Mesothelial cell of epicardium (in vitro differentiated cells): ENCODE data around the gene PTGR3. TPM values are rescaled to one million over a fixed set of nuclear protein-coding genes. Genes with fewer than 3 reads are reported as not detected.

Experiments used
- DNase-seq, 2 experiments: peaks; one replicate each; pipeline ENCODE4 v3.0.0; 2021; ENCODE audit warnings: low spot score in 2 of 2; ENCODE audit not compliant: unreplicated experiment in 2 of 2
- H3K27ac Mint-ChIP-seq: 2 replicates; pipeline ENCODE4 v1.8.0; 2021; ENCODE audit warnings: mixed read lengths
- H3K27me3 Mint-ChIP-seq: 2 replicates; pipeline ENCODE4 v1.8.0; 2021; ENCODE audit warnings: low read depth, mixed read lengths
- H3K36me3 Mint-ChIP-seq: 2 replicates; pipeline ENCODE4 v1.8.0; 2021; ENCODE audit warnings: mixed read lengths
- H3K4me1 Mint-ChIP-seq: 2 replicates; pipeline ENCODE4 v1.8.0; 2021; ENCODE audit warnings: mixed read lengths
- H3K4me3 Mint-ChIP-seq: 2 replicates; pipeline ENCODE4 v1.8.0; 2021; ENCODE audit warnings: mild to moderate bottlenecking, moderate library complexity, mixed read lengths
- H3K9me3 Mint-ChIP-seq: 2 replicates; pipeline ENCODE4 v1.8.0; 2021; ENCODE audit warnings: mixed read lengths
- total RNA-seq: library from RNA; stranded (reverse); gene quantifications from 3 replicates; pipeline ENCODE4 v1.2.1, GENCODE V29; 2021
- TF ChIP-seq, protein P1 (sequence below): fragments of 200-600 bp; sonication (generic); IDR thresholded peaks from one replicate; pipeline ENCODE4 v1.5.0; 2021; ENCODE audit warnings: antibody characterized with exemption; ENCODE audit not compliant: unreplicated experiment

The PTGR3 gene
- total RNA-seq, 1 donor from 2014 or later: 47.0 TPM

DNA sequence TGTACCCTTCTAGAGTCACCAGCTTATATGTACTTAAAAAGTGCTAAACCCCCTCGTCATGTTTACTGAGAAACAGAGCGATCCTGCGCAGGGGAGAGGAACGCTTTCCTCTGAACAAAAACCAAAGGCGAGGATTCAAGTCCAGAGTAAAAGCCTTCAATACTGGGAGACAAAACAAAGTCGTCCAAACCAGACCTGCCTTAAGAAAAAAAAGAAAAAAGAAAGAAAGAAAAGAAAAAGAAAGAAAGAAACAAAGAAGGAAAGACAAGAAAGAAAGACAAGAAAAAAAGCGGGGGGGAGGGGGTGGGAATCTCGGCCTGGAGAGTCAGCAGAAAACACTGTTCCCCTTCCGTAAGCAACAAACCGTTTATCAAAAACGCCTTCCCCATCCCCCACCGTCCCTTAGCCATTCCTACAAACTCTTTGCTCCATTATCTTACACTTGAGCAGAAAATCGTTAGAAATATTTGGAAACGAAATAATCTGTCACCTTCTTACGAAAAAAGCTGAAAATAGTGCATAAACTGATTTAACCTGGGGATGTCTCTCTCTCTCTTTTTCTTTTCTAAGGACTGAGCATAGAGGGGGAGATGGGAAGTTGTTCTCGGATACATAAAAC is 3.3 kb downstream of the PTGR3 start:
- H3K4me1 Mint-ChIP-seq: peaks cover 68% of the 10 kb centered on the region
- peaks cover 2% of the 10 kb centered on the region for H3K27me3 Mint-ChIP-seq
- H3K9me3 Mint-ChIP-seq: no peaks in the 10 kb centered on the region
- H3K27ac Mint-ChIP-seq: peak overlapping the region; percentile 90
- H3K36me3 Mint-ChIP-seq: peaks cover 10% of the 10 kb centered on the region
- no peak for DNase-seq
- H3K4me3 Mint-ChIP-seq: peak overlapping the region; percentile 89
- TF ChIP-seq, protein P1, sequence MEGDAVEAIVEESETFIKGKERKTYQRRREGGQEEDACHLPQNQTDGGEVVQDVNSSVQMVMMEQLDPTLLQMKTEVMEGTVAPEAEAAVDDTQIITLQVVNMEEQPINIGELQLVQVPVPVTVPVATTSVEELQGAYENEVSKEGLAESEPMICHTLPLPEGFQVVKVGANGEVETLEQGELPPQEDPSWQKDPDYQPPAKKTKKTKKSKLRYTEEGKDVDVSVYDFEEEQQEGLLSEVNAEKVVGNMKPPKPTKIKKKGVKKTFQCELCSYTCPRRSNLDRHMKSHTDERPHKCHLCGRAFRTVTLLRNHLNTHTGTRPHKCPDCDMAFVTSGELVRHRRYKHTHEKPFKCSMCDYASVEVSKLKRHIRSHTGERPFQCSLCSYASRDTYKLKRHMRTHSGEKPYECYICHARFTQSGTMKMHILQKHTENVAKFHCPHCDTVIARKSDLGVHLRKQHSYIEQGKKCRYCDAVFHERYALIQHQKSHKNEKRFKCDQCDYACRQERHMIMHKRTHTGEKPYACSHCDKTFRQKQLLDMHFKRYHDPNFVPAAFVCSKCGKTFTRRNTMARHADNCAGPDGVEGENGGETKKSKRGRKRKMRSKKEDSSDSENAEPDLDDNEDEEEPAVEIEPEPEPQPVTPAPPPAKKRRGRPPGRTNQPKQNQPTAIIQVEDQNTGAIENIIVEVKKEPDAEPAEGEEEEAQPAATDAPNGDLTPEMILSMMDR: no peak

DNA sequence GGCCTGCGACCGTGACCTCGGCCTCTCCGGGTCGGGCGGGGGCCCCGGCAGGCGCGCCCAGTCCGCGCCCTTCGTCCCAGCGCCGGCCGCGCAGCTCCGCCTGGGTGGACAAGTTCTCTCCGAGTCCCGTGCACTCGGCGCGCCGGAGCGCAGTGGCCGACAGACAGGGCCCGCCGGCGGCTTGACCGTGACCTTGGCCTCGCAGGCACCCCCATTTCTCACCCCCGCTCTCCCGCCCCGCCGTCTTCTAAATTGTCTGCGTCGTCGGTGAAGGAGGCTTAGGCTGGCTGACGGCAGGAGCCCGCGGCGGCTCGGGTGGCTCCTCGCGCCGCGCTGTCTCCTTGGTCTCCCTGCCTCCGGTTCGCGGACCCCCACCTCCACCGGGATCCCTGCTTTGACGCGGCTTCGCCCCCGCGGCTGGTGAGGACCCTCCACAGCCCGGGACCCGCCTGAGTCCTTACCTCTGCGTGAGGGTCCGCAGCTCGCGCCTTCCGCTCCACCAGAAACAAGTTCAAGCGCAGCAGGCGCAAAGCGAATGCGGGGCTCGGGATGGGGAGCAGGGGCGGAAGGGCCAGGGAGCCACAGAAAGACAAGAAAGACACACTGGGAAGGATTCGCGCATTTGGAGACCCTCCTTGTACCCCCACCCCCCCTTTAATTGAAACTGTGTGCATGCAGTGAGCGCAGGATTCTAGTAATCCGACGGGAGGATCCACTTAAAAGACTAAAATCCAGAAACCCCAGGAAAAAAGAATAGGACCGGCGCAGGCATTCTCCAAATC is 4.0 kb downstream of the PTGR3 start:
- DNase-seq: peak in 1 of 2 experiments; percentile 51
- Mint-ChIP-seq H3K4me1 (peaks cover 64% of the 10 kb centered on the region), H3K4me3 (peak overlapping the region; percentile 89), H3K27me3 (peaks cover 2% of the 10 kb centered on the region), H3K9me3 (no peaks in the 10 kb centered on the region), H3K27ac (peak overlapping the region; percentile 90), H3K36me3 (peaks cover 14% of the 10 kb centered on the region)
- TF ChIP-seq, protein P1: no peak

DNA sequence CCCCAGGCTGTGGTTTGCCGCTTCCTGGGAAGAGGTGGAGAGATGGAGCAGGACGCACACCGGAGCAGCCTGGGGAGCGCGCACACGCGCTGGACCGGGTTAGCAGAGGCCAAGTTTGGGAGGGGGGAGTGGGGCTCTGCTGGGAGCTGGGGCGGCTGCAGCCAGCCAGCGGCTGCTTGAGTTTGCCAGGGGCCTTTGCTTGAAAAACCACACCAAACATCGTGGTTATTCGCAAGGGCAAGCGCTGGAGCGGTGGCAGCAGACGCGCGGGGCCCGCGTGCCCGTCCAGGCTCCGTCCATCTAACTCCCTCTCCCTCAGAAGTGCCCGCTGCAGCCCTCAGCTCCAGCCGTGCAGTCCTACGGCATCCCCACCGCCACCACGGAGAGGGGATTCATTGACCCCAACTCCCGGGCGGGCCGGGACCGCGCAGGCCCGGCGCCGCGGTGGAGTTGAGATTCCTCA is 4.6 kb downstream of the PTGR3 start:
- H3K27me3 Mint-ChIP-seq: peaks cover 2% of the 10 kb centered on the region
- no peaks in the 10 kb centered on the region for H3K9me3 Mint-ChIP-seq
- H3K27ac Mint-ChIP-seq: peak overlapping the region; percentile 21
- peaks cover 66% of the 10 kb centered on the region for H3K4me1 Mint-ChIP-seq
- TF ChIP-seq, protein P1: no peak
- peak overlapping the region; percentile 89 for H3K4me3 Mint-ChIP-seq
- H3K36me3 Mint-ChIP-seq: peaks cover 19% of the 10 kb centered on the region
- no peak for DNase-seq

DNA sequence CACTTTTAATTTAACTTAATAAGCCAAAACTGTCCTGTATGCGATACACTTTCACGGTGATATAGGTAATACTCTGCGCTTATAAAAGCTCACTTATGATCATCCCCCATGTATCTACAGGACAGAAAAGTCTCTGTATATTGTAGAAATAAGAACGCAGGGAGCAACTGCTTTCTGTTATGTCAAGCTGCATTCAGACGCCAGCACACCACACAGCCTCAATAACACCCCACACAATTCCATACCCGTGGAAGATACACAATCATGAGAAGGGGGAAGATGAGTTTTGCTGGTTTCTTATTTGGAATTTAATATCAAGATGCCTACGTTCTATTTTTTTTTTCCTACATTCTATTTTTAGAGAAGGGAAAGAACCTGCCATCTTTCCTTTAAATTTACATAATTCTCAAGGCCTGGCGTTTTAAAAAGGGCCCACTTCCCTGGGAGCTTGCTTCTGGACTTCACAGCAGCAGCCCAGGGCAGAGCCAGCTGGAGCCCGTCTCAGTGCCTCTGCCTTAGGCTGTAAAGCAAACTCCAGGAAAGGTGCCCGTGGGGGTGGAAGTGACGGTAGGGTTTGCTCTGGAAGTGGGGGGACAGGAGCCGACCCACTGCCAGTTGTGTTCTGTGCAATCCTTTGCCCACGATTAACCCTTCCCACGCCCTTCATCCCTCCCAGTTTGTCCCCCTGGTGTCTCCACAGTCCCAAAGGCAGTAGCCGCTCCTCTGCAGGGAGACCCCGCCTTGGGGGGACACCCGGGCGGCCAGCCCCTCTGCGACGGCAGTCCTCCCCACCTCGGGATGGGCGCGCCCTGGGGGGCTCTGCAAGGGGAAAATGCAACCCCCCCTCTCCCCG is 5.3 kb downstream of the PTGR3 start:
- no peak overlapping the region for H3K27ac Mint-ChIP-seq
- H3K4me3 Mint-ChIP-seq: peak overlapping the region; percentile 89
- peaks cover 19% of the 10 kb centered on the region for H3K36me3 Mint-ChIP-seq
- TF ChIP-seq, protein P1: no peak
- no peak for DNase-seq
- peaks cover 2% of the 10 kb centered on the region for H3K27me3 Mint-ChIP-seq
- no peaks in the 10 kb centered on the region for H3K9me3 Mint-ChIP-seq
- H3K4me1 Mint-ChIP-seq: peaks cover 72% of the 10 kb centered on the region

DNA sequence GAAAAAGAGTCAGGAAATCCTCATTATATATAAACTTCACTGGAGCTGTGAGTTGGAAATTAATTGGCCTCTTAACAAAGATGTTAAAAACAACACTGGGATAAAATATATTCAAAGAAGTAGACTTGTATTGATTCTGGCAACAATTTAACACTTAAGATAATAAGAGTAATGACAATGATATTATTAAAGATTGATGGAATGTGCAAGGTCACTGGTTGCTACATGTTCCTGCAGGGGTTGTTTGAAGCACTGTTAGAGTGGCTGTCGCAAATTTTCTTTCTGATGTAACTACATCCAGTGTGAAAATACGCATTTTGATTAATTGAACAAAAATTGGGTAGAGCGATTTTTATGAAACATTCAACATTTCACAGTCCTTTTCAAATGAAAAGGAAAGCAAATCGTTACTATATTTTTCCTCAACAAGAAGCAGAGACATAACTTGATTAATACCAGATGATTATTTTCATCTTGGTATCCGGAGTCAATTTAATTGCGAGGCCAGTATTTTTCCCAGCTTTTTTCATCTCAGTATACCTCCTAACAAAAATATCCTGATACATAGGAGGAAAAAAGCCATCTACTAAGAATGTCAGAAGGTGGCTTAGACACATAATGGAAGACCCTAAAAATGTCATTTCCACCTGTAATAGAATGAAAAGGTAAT is 6.1 kb downstream of the PTGR3 start:
- Mint-ChIP-seq H3K27ac (peak overlapping the region; percentile 18), H3K4me3 (peak overlapping the region; percentile 29), H3K4me1 (peaks cover 76% of the 10 kb centered on the region), H3K36me3 (peaks cover 19% of the 10 kb centered on the region), H3K27me3 (peaks cover 2% of the 10 kb centered on the region), H3K9me3 (no peaks in the 10 kb centered on the region)
- TF ChIP-seq, protein P1: no peak
- no peak for DNase-seq
